RPMI8226 (cell line): ENCODE measurements around the gene SNRPN.
"Not testable (repeated sequence)": the region's sequence is repeated elsewhere in the genome, so short reads cannot be mapped to it uniquely, and the experiment has no call there.

ENCODE experiments used
- DNase-seq: peaks from one replicate; pipeline ENCODE4 v3.0.0-alpha.2; 2015

The SNRPN gene

GRCh38 chr15:24954783-24955530, at the start of gene SNRPN, which contains the start of gene SNURF:
Gene SNRPN, plus strand, starts transcription at chr15:24954987. Its CDS starts 19,467 bp downstream, at chr15:24974454.
Gene SNURF, plus strand, starts transcription at chr15:24954987. Its CDS starts 62 bp downstream, at chr15:24955049.
- DNase-seq: no peak

DNA sequence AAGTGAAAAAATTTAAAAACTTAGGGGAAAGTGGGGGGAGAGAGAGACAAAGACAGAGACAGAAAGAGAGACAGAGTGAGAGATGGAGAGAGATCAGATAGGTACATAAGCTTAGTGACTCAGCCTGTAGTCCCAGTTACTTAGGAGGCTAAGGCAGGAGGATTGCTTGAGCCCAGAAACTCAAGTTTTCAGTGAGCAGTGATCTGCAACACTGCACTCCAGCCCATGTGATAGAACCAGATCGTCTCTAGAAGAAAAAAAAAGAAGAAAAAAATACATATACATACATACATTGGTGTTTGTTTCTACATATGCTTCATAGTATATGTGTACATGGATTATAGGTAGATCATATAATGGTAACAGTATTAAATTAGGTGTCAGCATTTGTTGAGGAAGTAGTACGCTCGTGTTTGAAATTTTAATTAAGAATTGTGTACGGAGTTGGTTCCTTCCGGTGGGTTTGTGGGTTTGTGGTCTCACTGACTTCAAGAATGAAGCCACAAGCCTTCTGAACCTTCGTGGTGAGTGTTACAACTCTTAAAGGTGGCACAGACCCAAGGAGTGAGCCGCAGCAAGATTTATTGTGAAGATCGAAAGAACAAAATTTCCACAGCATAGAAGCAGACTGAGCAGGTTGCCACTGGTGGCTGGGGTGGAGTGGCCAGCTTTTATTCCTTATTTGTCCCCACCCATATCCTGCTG, 38.3 kb upstream of the SNRPN start:
- DNase-seq: no peak

- no peak for DNase-seq
Measured at GRCh38 chr15:24917431-24917830, 37.4 kb upstream of the SNRPN start.

GRCh38 chr15:24919446-24919845, 35.3 kb upstream of the SNRPN start:
- DNase-seq: no peak

- not testable (repeated sequence) for DNase-seq
Measured at GRCh38 chr15:24922781-24923180, 32.0 kb upstream of the SNRPN start.

- no peak for DNase-seq
Measured at GRCh38 chr15:24924153-24924552, 30.6 kb upstream of the SNRPN start.

GRCh38 chr15:24924621-24925020, 30.2 kb upstream of the SNRPN start:
- DNase-seq: no peak

DNA sequence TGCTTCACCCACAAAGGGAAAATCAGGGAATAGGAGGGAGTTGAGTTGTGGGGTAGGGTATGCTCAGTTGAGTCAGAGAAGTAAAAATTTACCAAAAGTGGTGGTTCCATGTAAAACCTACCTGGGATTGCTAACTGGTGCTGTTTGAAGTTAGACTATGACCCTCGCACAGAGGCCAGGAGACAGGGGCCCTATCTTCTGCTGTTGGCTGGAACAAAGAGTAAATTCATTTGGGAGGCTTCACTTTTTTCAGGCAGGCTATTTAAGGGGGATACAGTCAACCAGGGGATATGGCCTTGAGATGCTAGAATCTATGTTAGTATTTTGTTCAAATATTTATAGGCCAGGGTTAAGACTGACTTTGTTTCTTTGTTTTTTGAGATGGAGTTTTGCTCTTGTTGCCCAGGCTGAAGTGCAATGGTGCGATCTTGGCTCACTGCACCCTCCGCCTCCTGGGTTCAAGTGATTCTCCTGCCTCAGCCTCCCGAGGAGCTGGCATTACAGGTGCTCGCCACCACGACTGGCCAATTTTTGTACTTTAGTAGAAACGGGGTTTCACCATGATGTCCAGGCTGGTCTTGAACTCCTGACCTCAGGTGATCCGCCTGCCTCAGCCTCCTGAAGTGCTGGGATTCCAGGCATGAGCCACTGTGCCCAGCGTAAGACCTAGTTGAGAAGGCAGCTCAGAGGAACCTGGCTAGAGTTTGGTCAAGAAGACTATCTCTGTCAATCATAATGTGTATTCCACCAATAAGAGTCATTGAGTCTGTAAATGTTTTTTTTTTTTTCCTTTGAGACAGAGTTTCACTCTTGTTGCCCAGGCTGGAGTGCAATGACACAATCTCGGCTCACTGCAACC, 22.7 kb upstream of the SNRPN start:
- DNase-seq: not testable (repeated sequence)

DNA sequence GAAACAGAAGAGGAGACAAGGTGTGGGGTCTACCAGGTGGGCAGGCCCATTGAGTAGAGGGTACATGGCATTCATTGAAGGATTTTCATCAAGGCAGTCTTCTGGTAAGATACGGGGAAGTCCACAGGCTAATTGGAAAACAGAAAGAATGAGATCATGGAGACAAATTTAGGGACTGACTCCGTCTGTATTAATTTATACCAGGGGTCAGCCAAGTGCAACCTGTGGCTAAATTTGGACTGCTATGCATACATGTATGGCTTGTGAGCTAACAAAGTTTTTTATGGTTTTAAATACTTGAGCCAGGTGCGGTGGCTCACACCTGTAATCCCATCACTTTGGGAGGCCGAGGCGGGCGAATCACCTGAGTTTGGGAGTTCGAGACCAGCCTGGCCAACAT, 21.1 kb upstream of the SNRPN start:
- DNase-seq: no peak

DNA sequence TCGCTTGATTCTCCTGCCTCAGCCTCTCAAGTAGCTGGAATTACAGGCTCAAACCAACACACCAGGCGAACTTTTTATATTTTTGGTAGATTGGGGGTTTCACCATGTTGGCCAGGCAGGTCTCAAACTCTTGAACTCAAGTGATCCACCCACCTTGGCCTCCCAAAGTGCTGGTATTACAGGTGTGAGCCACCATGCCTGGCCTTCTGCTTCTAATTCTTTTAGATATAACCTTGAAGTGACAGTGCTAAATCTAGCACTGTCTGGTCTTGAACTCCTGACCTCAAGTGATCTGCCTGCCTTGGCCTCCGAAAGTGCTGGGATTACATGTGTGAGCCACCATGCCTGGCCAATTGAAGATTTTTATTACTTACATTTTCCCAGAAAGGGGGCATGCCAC, 16.6 kb upstream of the SNRPN start:
- not testable (repeated sequence) for DNase-seq

DNA sequence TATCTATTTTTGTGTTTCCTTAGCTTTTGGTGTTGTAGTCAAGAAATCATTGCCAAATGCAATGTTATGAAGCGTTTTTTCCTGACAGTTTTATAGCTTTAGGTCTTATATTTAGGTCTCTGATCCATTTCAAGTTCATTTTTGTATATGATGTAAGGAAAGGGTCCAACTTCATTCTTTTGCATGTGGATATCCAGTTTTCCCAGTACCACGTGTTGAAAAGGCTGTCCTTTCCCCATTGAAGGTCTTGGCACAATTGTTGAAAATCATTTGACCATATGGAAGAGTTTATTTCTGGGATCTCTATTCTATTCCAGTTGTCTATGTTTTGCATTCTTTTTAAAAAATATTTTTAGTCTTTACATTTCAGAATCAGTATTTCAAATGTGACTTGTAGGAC, 14.6 kb upstream of the SNRPN start:
- DNase-seq: no peak

- no peak for DNase-seq
Measured at GRCh38 chr15:24943361-24943760, 11.4 kb upstream of the SNRPN start.

DNA sequence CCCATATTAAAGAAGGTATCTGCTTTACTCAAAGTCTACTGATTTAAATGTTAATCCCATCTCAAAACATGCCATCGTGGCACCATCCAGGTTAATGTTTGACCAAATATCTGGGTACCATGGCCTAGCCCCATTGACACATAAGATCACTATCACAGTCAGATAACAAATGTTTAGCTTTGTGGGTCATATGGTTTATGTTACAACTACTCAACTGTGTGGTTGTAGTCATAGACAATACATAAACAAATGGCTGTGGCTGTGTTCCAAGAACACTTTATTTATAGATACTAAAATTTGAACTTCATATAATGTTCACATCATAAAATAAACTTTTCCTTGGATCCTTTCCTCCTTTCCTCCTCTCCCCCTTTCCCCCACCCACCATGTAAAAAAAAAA, 9.8 kb upstream of the SNRPN start:
- DNase-seq: no peak

DNA sequence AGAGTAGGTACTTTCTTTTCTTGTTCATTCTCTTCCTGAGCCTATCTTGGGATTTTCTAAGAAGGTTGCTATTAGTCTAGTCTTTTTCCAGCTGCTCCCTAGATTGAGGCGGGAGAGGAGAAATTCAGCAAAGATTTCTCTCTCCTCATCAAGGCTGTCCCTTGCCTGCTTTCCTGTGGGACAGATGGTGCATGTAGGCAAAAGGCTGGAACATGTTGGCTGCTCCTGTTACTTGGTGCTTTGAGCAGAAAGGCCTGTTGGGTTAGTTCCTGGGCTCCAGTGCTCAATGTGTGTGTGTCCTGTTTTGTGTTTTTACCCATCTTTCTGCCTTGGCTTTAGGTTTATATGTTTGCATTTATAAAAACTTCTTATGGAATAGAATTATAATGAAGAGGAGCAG, 9.1 kb upstream of the SNRPN start:
- no peak for DNase-seq

DNA sequence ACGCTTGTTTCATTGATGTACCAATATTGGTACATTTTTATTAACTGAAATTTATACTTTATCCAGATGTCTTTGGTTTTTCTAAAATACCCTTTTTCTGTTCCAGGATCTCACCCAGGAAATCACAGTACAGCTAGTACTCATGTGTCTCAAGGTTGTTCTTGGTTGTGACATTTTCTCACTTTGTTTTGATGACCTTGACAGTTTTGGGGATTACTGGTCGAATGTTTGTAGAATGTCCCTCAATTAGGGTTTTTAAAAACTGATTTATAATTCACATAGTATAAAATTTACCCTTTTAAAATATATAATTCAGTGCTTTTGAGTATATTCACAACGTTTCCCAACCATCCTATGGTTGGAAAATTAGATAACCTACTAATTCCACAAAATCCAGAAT, 6.3 kb upstream of the SNRPN start:
- no peak for DNase-seq

DNA sequence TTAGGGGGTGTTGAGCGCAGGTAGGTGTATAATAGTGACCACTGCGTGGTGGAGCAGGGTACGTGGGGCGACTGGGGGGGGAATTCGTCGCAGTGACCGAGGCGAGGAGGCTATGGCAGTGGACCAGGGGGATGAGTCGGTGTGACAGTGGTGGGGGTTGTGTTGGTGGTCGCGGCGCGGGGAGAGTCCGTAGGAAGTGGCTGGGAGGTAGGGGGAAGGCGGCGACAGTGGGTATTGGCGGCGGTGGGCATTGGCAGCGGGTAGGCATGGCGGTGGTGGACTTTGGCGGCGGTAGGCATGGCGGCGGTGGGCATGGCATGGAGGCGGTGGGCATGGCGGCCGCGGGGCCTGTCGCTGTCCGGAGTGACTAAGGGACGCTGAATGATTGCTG, 739 bp downstream of the SNRPN start:
- no peak for DNase-seq

DNA sequence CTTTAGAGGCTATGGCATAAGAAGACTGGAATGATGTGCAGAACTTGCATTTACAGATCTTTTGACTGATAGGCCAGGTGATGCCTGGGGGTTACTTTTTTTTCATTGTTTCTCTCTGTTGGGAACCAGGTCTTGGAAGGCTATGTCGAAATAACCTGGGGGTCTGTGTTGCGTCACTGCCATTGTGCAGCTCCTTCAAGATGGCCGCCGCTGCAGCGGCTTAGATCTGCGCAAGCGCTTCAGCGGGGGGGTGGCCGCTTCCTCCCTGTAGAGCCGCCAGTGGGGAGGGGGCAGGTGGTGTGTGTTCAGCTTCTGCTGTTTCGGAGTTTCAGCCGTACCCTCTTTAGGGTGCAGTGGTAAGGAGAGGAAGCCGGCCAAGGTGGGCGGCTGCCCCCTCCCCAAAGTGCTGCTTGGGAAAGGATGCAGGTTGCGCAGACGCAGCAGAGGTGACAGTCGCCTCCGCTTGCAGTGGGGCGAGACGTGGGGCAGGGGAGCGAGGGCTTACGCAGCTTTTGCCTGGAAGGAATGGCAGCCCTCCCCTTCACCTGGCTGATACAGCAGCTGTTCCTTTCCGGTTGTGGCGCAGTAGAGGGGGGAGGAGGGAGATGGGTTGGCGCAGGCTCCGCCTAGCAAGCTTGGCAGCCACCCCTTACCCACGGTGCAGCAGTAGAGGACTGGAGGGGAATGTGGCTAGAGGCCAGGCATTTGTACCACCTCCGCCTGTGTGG, 1.5 kb downstream of the SNRPN start:
- peak; percentile 31 for DNase-seq

DNA sequence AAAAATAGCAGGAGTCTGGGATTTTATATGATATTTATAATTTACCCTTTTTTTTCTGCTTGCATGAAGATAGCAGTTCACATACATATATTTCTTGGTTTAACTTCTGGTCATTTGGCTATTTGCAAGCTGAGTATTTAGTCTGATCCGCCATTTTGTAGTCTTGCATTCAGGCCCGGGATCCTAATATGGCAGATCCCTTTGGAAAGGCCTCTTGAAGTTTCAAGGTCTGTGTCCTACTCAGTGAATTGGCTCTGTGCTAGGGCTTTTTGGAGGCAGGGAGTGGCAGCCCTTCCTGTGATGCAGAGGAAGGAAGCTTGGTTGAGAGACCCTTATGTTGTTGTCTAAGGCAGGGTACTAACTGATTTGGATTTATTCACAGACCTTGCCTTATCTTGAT, 2.9 kb downstream of the SNRPN start:
- no peak for DNase-seq

DNA sequence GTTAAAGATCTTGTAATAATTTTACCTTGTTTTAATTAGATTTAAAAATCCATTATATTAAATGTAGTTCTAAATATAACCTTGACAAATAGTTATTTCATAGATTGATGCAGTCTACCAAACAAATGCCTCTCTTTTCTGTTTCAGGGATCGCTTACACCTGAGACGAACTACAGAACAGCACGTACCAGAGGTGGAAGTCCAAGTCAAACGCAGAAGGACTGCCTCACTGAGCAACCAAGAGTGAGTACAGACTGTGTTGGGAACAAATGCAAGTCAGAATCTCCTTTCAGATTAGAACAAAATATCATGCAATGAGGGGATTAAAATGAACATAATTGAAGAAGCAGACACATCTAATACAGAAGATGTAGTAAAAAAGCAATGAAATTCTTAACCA, 7.2 kb downstream of the SNRPN start:
- DNase-seq: no peak

GRCh38 chr15:24962880-24963279, 8.1 kb downstream of the SNRPN start:
- DNase-seq: no peak

DNA sequence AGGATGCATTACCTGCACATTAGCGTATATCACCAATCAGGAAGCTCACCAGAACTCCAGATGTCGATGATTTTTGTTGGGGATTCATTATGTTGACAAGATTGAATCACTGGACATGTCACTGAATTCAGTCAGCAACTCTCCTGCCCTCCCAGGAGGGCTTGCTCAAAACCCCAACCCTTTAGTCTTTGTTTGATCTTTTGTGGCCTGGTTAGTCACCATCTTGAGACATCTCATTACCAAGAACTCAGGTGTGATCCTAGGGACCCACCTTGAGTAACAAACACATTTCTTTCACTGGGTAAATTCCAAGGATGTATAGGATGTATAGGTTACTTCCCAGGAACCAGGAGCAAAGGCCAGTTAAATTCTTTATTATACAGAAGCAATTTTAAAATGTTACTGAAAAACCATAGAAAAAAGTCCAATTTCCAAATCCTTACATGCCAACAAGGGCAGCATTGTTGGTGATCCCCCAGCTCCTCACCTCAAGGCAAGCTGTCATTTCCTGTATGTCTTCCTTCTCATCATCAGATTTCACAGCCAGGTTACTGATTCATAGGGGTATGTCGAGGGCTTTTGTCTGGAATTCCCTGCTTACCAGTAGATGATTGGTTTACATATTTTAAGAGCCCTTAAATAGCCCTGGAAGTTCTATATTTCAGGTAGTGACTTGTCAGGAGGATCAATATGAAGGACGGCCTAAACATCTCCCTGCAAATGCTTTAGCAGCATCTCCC, 11.7 kb downstream of the SNRPN start:
- no peak for DNase-seq

DNA sequence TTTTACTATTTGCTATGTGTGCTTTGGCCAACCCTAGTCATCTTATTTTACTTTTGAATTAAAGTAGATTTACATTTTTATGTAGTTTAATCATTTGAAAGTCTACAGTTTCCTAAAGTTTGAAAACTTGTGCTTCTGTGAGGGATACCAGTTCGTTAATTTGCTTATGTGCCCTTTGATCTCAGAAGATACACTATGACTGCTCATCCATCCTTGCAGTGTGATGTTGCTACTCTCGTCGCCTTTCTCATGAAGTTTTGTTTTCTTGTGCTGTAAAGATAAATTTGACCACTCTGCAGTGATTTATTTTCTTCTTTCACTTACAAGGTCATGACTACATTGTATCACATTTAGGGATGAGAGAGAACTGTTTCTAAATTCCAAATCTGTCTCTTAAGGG, 16.3 kb downstream of the SNRPN start:
- DNase-seq: no peak
